K562 (cell line): Measurements from ENCODE around the gene CFAP73. TPM values are rescaled to one million over a fixed set of nuclear protein-coding genes. Genes with fewer than 3 reads are reported as not detected.

ENCODE experiments used
- ILK ChIP-seq: fragments of 450-650 bp; IDR thresholded peaks from 2 replicates; pipeline ENCODE4 v1.6.1; 2016; ENCODE audit warnings: missing genetic modification characterization, low read depth, mild to moderate bottlenecking, missing compliant biosample characterization, moderate library complexity, borderline replicate concordance
- MAFG ChIP-seq: fragments of 450-650 bp; conservative IDR thresholded peaks from 2 replicates; pipeline ENCODE4 v1.6.1; 2016; ENCODE audit warnings: missing genetic modification characterization, missing compliant biosample characterization
- SIRT6 ChIP-seq: IDR thresholded peaks from one replicate; pipeline ENCODE4 v1.6.1; 2012; ENCODE audit warnings: low read depth, mild to moderate bottlenecking, control low read depth, inconsistent platforms, low read length, moderate library complexity
- polyA plus RNA-seq, 8 experiments: library from polyadenylated mRNA; depleted of rRNA in 4 of 8; stranded (reverse) in 5 of 8; unstranded in 3 of 8; fragments of >200 nt; fragmentation: Nextera tagmentation in 2 of 8; fragmentation: Illumina TruSeq in 1 of 8; extraction: Ambion mirVana in 2 of 8; extraction: Trizol in 1 of 8; gene quantifications; 2 replicates each; pipeline versions ENCODE4 v1.2.1 to v1.2.3, GENCODE V29; 2011 to 2014; ENCODE audit warnings: inconsistent platforms in 1 of 8, missing spikeins in 1 of 8
- total RNA-seq, 7 experiments: library from RNA; depleted of rRNA in 6 of 7; stranded (reverse); fragments of >200 nt in 6 of 7; fragmentation: Illumina TruSeq in 2 of 7; extraction: Trizol in 2 of 7; gene quantifications; 2 replicates each; pipeline versions ENCODE4 v1.2.1 to v1.2.3, GENCODE V29; 2011 to 2021; ENCODE audit warnings: low replicate concordance in 1 of 7
- TF ChIP-seq, protein P1 (sequence below): fragments of 250-450 bp; sonication (Bioruptor Pico); IDR thresholded peaks from 2 replicates; pipeline ENCODE4 v1.5.0; 2020; ENCODE audit warnings: mild to moderate bottlenecking
- TF ChIP-seq, protein P2 (sequence below): fragments of 450-650 bp; IDR thresholded peaks from 2 replicates; pipeline ENCODE4 v1.6.1; 2016; ENCODE audit warnings: mild to moderate bottlenecking, moderate library complexity
- TF ChIP-seq, protein P3 (sequence below), 2 experiments: fragments of 450-650 bp in 1 of 2; sonication (generic) in 1 of 2; formaldehyde crosslinking in 1 of 2; IDR thresholded peaks in 1 of 2; conservative IDR thresholded peaks in 1 of 2; 2 replicates each; pipeline versions ENCODE4 v1.6.1 to v1.8.1; 2016 to 2023; ENCODE audit warnings: mild to moderate bottlenecking in 2 of 2, moderate library complexity in 2 of 2, inconsistent platforms in 1 of 2, missing genetic modification reagents in 1 of 2
- TF ChIP-seq, protein P4 (sequence below): fragments of 200-800 bp; sonication (Bioruptor generic); IDR thresholded peaks from 2 replicates; pipeline ENCODE4 v1.6.1; 2017; ENCODE audit warnings: missing genetic modification characterization, missing compliant biosample characterization

The CFAP73 gene
- total and polyA plus RNA-seq, 9 of the 15 experiments (the other 6 are each of a cell fraction or from before 2014, with no cell fraction given), result not detected

DNA sequence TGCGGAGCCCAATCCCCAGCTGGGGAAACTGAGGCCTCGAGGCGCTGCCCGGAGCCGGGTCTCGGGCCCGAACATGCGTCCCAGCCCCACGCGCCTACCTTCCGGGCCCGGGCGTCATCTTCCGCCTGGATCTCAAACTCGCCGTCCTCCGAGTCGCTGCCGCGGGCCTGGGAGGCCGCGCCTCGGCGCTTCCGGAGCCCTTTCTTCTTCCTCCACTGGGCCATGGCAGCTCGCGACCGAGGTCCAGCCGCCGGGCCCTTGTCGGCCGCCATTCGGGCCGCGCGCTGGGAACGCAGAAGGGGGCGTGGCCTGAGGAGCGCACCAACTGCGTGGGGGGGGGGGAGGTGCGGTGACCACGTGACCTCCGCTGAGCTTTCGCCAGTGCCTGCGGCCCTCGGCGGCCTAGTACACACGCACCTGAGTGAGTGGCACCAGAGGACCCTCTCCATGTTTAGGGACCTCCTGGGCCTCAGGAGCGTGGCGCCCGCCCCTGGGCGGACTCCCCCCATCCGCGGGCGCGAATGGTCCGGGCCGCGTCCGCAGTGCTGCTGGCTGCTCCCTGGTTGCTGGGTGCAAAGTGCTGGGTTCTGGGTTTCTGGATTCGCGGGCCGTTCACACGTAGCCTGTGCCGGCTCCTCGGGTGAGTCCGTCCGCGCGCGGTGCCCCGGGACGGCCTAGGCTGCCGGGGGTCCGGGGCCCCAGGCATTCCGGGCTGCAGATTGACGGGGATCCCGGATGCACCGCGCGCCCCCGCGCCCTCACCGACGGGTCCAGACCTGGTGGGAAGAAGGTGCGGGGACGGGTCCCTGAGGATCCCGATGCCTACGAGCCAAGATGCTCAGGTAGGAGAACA lies 35.9 kb downstream of the CFAP73 start, which contains the start of the genes DDX54 and RITA1 (continued):
- TF ChIP-seq, protein P1, sequence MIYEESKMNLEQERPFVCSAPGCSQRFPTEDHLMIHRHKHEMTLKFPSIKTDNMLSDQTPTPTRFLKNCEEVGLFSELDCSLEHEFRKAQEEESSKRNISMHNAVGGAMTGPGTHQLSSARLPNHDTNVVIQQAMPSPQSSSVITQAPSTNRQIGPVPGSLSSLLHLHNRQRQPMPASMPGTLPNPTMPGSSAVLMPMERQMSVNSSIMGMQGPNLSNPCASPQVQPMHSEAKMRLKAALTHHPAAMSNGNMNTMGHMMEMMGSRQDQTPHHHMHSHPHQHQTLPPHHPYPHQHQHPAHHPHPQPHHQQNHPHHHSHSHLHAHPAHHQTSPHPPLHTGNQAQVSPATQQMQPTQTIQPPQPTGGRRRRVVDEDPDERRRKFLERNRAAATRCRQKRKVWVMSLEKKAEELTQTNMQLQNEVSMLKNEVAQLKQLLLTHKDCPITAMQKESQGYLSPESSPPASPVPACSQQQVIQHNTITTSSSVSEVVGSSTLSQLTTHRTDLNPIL, result no peak
- TF ChIP-seq, protein P2, sequence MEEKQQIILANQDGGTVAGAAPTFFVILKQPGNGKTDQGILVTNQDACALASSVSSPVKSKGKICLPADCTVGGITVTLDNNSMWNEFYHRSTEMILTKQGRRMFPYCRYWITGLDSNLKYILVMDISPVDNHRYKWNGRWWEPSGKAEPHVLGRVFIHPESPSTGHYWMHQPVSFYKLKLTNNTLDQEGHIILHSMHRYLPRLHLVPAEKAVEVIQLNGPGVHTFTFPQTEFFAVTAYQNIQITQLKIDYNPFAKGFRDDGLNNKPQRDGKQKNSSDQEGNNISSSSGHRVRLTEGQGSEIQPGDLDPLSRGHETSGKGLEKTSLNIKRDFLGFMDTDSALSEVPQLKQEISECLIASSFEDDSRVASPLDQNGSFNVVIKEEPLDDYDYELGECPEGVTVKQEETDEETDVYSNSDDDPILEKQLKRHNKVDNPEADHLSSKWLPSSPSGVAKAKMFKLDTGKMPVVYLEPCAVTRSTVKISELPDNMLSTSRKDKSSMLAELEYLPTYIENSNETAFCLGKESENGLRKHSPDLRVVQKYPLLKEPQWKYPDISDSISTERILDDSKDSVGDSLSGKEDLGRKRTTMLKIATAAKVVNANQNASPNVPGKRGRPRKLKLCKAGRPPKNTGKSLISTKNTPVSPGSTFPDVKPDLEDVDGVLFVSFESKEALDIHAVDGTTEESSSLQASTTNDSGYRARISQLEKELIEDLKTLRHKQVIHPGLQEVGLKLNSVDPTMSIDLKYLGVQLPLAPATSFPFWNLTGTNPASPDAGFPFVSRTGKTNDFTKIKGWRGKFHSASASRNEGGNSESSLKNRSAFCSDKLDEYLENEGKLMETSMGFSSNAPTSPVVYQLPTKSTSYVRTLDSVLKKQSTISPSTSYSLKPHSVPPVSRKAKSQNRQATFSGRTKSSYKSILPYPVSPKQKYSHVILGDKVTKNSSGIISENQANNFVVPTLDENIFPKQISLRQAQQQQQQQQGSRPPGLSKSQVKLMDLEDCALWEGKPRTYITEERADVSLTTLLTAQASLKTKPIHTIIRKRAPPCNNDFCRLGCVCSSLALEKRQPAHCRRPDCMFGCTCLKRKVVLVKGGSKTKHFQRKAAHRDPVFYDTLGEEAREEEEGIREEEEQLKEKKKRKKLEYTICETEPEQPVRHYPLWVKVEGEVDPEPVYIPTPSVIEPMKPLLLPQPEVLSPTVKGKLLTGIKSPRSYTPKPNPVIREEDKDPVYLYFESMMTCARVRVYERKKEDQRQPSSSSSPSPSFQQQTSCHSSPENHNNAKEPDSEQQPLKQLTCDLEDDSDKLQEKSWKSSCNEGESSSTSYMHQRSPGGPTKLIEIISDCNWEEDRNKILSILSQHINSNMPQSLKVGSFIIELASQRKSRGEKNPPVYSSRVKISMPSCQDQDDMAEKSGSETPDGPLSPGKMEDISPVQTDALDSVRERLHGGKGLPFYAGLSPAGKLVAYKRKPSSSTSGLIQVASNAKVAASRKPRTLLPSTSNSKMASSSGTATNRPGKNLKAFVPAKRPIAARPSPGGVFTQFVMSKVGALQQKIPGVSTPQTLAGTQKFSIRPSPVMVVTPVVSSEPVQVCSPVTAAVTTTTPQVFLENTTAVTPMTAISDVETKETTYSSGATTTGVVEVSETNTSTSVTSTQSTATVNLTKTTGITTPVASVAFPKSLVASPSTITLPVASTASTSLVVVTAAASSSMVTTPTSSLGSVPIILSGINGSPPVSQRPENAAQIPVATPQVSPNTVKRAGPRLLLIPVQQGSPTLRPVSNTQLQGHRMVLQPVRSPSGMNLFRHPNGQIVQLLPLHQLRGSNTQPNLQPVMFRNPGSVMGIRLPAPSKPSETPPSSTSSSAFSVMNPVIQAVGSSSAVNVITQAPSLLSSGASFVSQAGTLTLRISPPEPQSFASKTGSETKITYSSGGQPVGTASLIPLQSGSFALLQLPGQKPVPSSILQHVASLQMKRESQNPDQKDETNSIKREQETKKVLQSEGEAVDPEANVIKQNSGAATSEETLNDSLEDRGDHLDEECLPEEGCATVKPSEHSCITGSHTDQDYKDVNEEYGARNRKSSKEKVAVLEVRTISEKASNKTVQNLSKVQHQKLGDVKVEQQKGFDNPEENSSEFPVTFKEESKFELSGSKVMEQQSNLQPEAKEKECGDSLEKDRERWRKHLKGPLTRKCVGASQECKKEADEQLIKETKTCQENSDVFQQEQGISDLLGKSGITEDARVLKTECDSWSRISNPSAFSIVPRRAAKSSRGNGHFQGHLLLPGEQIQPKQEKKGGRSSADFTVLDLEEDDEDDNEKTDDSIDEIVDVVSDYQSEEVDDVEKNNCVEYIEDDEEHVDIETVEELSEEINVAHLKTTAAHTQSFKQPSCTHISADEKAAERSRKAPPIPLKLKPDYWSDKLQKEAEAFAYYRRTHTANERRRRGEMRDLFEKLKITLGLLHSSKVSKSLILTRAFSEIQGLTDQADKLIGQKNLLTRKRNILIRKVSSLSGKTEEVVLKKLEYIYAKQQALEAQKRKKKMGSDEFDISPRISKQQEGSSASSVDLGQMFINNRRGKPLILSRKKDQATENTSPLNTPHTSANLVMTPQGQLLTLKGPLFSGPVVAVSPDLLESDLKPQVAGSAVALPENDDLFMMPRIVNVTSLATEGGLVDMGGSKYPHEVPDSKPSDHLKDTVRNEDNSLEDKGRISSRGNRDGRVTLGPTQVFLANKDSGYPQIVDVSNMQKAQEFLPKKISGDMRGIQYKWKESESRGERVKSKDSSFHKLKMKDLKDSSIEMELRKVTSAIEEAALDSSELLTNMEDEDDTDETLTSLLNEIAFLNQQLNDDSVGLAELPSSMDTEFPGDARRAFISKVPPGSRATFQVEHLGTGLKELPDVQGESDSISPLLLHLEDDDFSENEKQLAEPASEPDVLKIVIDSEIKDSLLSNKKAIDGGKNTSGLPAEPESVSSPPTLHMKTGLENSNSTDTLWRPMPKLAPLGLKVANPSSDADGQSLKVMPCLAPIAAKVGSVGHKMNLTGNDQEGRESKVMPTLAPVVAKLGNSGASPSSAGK, result peak; percentile 90
- TF ChIP-seq, protein P3, sequence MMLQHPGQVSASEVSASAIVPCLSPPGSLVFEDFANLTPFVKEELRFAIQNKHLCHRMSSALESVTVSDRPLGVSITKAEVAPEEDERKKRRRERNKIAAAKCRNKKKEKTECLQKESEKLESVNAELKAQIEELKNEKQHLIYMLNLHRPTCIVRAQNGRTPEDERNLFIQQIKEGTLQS (IDR thresholded peaks at IDR 0.05), result peak; percentile 73
- TF ChIP-seq, protein P3 (CRISPR knock-in tag; conservative IDR thresholded peaks at IDR 0.05), result peak; percentile 81; the same call in 1 of the 2 replicates
- TF ChIP-seq MAFG (tag) (no peak), ILK (tag) (no peak), SIRT6 (no peak)
- TF ChIP-seq, protein P4, sequence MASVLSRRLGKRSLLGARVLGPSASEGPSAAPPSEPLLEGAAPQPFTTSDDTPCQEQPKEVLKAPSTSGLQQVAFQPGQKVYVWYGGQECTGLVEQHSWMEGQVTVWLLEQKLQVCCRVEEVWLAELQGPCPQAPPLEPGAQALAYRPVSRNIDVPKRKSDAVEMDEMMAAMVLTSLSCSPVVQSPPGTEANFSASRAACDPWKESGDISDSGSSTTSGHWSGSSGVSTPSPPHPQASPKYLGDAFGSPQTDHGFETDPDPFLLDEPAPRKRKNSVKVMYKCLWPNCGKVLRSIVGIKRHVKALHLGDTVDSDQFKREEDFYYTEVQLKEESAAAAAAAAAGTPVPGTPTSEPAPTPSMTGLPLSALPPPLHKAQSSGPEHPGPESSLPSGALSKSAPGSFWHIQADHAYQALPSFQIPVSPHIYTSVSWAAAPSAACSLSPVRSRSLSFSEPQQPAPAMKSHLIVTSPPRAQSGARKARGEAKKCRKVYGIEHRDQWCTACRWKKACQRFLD (CRISPR knock-in tag), result peak; percentile 29; the same call in 1 of the 2 replicates
